CD4-positive, alpha-beta memory T cell (primary cell): Measurements from ENCODE around the gene PPP1CC. TPM values are rescaled to one million over a fixed set of nuclear protein-coding genes. Genes with fewer than 3 reads are reported as not detected.
"Not testable (repeated sequence)": the region's sequence is repeated elsewhere in the genome, so short reads cannot be mapped to it uniquely, and the experiment has no call there.

Experiments used
- CTCF ChIA-PET: fragments of 350-600 bp; sonication (Branson Sonifier 250); formaldehyde crosslinking; loops from one replicate; lab custom pipeline; 2021; ENCODE audit warnings: inconsistent platforms; ENCODE audit not compliant: partially characterized antibody; lab: Charles Lee
- POLR2A ChIA-PET: fragments of 350-600 bp; sonication (Branson Sonifier 250); formaldehyde crosslinking; loops from one replicate; lab custom pipeline; 2021; ENCODE audit not compliant: partially characterized antibody; lab: Charles Lee
- DNase-seq, 5 donors: peaks; one replicate each; pipeline versions ENCODE4 v3.0.0 to v3.0.0-alpha.2; 2020 to 2022; ENCODE audit warnings: mixed read lengths in 1 of 5
- H3K27ac ChIP-seq: one replicate; pipeline ENCODE4 v1.7.0; 2013; ENCODE audit warnings: low read depth, low read length
- H3K27me3 ChIP-seq: 2 replicates; pipeline ENCODE4 v1.7.0; 2013; ENCODE audit warnings: mild to moderate bottlenecking, low read length, moderate library complexity; ENCODE audit not compliant: insufficient read depth
- H3K36me3 ChIP-seq: 2 replicates; pipeline ENCODE4 v1.7.0; 2013; ENCODE audit warnings: mild to moderate bottlenecking, low read length, moderate library complexity; ENCODE audit not compliant: insufficient read depth
- H3K4me1 ChIP-seq: 2 replicates; pipeline ENCODE4 v1.7.0; 2013; ENCODE audit warnings: mild to moderate bottlenecking, low read length, moderate library complexity; ENCODE audit not compliant: insufficient read depth
- H3K4me3 ChIP-seq, 2 donors: one replicate each; pipeline ENCODE4 v1.7.0; 2013; ENCODE audit warnings: low read length in 2 of 2, mild to moderate bottlenecking in 1 of 2
- H3K9me3 ChIP-seq, 2 donors: one replicate each; pipeline ENCODE4 v1.7.0; 2013; ENCODE audit warnings: low read length in 2 of 2, control low read depth in 1 of 2; ENCODE audit not compliant: control insufficient read depth in 1 of 2
- H3K27ac Mint-ChIP-seq, 7 donors: one replicate each; pipeline ENCODE4 v1.8.0; 2020 to 2021; ENCODE audit warnings: mixed read lengths in 7 of 7, mild to moderate bottlenecking in 6 of 7, inconsistent platforms in 3 of 7, moderate library complexity in 3 of 7
- H3K27me3 Mint-ChIP-seq, 2 donors: one replicate each; pipeline ENCODE4 v1.8.0; 2020 to 2021; ENCODE audit warnings: mixed read lengths in 2 of 2
- H3K36me3 Mint-ChIP-seq, 2 donors: one replicate each; pipeline ENCODE4 v1.8.0; 2020 to 2021; ENCODE audit warnings: mixed read lengths in 2 of 2, inconsistent platforms in 1 of 2, mild to moderate bottlenecking in 1 of 2
- H3K4me1 Mint-ChIP-seq, 4 donors: one replicate each; pipeline ENCODE4 v1.8.0; 2020 to 2021; ENCODE audit warnings: mixed read lengths in 4 of 4, mild to moderate bottlenecking in 1 of 4
- H3K4me3 Mint-ChIP-seq, 8 donors: one replicate each; pipeline ENCODE4 v1.8.0; 2020 to 2021; ENCODE audit warnings: mixed read lengths in 8 of 8, mild to moderate bottlenecking in 7 of 8, moderate library complexity in 6 of 8, inconsistent platforms in 3 of 8
- H3K9me3 Mint-ChIP-seq, 8 donors: one replicate each; pipeline ENCODE4 v1.8.0; 2020 to 2021; ENCODE audit warnings: mixed read lengths in 8 of 8, mild to moderate bottlenecking in 5 of 8, inconsistent platforms in 3 of 8, moderate library complexity in 1 of 8
- intact Hi-C: fragments of 100-400 bp; cut with micrococcal nuclease; formaldehyde crosslinking; loops from one replicate; pipeline ENCODE4 v1.15.1; 2023
- polyA plus RNA-seq, 2 donors: library from polyadenylated mRNA; unstranded; fragments of 300-500 nt; fragmentation: Illumina TruSeq; gene quantifications; one replicate each; pipeline ENCODE4 v1.2.3, GENCODE V29; 2021
- total RNA-seq, 2 experiments: library from RNA; stranded (reverse); gene quantifications; one replicate each; pipeline ENCODE4 v1.2.3, GENCODE V29; 2021

Gene PPP1CC
- total and polyA plus RNA-seq, 4 experiments from 2014 or later: 140 to 216 (median 157) TPM

DNA sequence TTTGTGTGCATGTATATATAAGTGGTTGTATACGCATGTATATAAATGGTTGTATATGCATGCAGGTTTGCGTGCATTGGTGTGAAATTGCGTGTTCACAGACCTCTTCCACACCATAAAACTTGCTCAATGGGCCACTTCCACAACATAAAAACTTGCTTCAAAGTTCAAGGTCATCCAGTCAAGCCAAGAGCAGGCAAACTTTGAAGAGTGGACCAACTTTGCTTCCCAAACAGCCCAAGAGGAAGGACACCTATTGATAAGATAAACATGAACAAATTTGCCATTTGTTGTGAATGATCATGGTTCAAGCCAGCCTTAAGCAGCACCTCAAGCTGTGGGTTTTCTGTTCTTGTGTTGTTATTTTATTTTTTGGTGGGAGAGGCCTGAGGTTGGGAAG is 25.2 kb upstream of the PPP1CC start:
- Mint-ChIP-seq H3K4me1 (peaks cover 8 to 16% (median 11%) of the 10 kb centered on the region in 4 donors), H3K36me3 (no peaks in the 10 kb centered on the region), H3K27me3 (no peaks in the 10 kb centered on the region), H3K27ac (no peak overlapping the region), H3K4me3 (no peak overlapping the region), H3K9me3 (no peaks in the 10 kb centered on the region)
- Histone ChIP-seq H3K27ac (no peak overlapping the region), H3K27me3 (no peaks in the 10 kb centered on the region), H3K9me3 (no peaks in the 10 kb centered on the region), H3K4me3 (no peak overlapping the region), H3K4me1 (peaks cover 8% of the 10 kb centered on the region), H3K36me3 (no peaks in the 10 kb centered on the region)
- intact Hi-C loops: no loop called here
- ChIA-PET CTCF (interaction anchor here (1.0 to 1.4 kb wide), 2 partner anchors 9 to 63 kb away, joined by 3 read pairs; no protein-coding TSS in a partner anchor), POLR2A (no interaction called here)
- no peak for DNase-seq

- Mint-ChIP-seq H3K36me3 (no peaks in the 10 kb centered on the region), H3K27ac (no peak overlapping the region)
These were observed 23.8 kb upstream of the PPP1CC start for GRCh38 chr12:110766311-110767154.

DNA sequence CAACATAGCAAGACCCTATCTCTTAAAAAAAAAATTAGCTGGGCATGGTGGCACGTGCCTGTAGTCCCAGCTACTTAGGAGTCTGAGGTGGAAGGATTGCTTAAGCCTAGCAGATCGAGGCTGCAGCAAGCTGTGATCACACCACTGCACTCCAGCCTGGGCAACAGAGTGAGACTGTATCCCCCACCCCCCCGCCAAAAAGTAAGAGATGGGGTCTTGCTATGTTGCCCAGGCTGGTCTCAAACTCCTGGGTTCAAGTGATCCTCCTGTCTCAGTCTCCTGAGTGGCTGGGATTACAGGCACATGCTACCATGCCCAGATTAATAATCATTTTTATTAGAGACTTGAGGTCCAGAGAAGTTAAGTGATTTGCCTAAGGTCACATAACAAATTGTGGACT is 22.9 kb upstream of the PPP1CC start:
- POLR2A ChIA-PET, H3K4me3 Mint-ChIP-seq, H3K4me1 ChIP-seq, H3K27me3 Mint-ChIP-seq, H3K27ac Mint-ChIP-seq, H3K4me1 Mint-ChIP-seq, DNase-seq, H3K36me3 Mint-ChIP-seq, intact Hi-C loops, H3K9me3 ChIP-seq, H3K27ac ChIP-seq, H3K9me3 Mint-ChIP-seq, H3K36me3 ChIP-seq, H3K27me3 ChIP-seq, H3K4me3 ChIP-seq: not testable (repeated sequence)
- CTCF ChIA-PET: interaction anchor here (0.7 to 1.3 kb wide), 2 partner anchors 10 to 48 kb away, joined by 3 to 6 read pairs; no protein-coding TSS in a partner anchor

More at GRCh38 chr12:110766311-110767154, 23.8 kb upstream of the PPP1CC start:
- H3K27me3 Mint-ChIP-seq: no peaks in the 10 kb centered on the region
- H3K9me3 ChIP-seq: no peaks in the 10 kb centered on the region
- no peak overlapping the region for H3K4me3 ChIP-seq
- H3K4me3 Mint-ChIP-seq: no peak overlapping the region
- POLR2A ChIA-PET: no interaction called here
- intact Hi-C loops: no loop called here
- no peaks in the 10 kb centered on the region for H3K9me3 Mint-ChIP-seq
- CTCF ChIA-PET: interaction anchor here (1.3 kb wide), 1 partner anchor 9 kb away, joined by 6 read pairs; no protein-coding TSS in a partner anchor
- H3K4me1 ChIP-seq: no peaks in the 10 kb centered on the region
- no peak overlapping the region for H3K27ac ChIP-seq
- no peak for DNase-seq
- no peaks in the 10 kb centered on the region for H3K36me3 ChIP-seq
- no peaks in the 10 kb centered on the region for H3K27me3 ChIP-seq
- peaks cover 1 to 4% (median 2%) of the 10 kb centered on the region in 4 donors for H3K4me1 Mint-ChIP-seq

GRCh38 chr12:110765111-110765510 is 22.4 kb upstream of the PPP1CC start:
- CTCF ChIA-PET: interaction anchor here (0.7 to 1.3 kb wide), 2 partner anchors 11 to 48 kb away, joined by 3 to 6 read pairs; no protein-coding TSS in a partner anchor
- Histone ChIP-seq H3K36me3 (no peaks in the 10 kb centered on the region), H3K9me3 (no peaks in the 10 kb centered on the region), H3K4me1 (no peaks in the 10 kb centered on the region), H3K27me3 (no peaks in the 10 kb centered on the region), H3K27ac (no peak overlapping the region), H3K4me3 (no peak overlapping the region)
- H3K4me1 Mint-ChIP-seq: peaks cover 0 to 2% (median 0%) of the 10 kb centered on the region in 4 donors
- H3K9me3 Mint-ChIP-seq: no peaks in the 10 kb centered on the region
- POLR2A ChIA-PET: no interaction called here
- DNase-seq: no peak
- H3K36me3 Mint-ChIP-seq: no peaks in the 10 kb centered on the region
- no peaks in the 10 kb centered on the region for H3K27me3 Mint-ChIP-seq
- intact Hi-C loops: no loop called here
- H3K4me3 Mint-ChIP-seq: no peak overlapping the region
- H3K27ac Mint-ChIP-seq: no peak overlapping the region

- DNase-seq: no peak
- no peaks in the 10 kb centered on the region for H3K36me3 Mint-ChIP-seq
- no peak overlapping the region for H3K4me3 Mint-ChIP-seq
- H3K9me3 Mint-ChIP-seq: no peaks in the 10 kb centered on the region
- H3K4me3 ChIP-seq: no peak overlapping the region
- peaks cover 0 to 2% (median 0%) of the 10 kb centered on the region in 4 donors for H3K4me1 Mint-ChIP-seq
- no peaks in the 10 kb centered on the region for H3K27me3 ChIP-seq
- H3K27me3 Mint-ChIP-seq: no peaks in the 10 kb centered on the region
- peak overlapping the region in 1 of 7 donors; percentile 30 for H3K27ac Mint-ChIP-seq
- ChIA-PET POLR2A (no interaction called here), CTCF (no interaction called here)
- intact Hi-C loops: no loop called here
- no peaks in the 10 kb centered on the region for H3K4me1 ChIP-seq
- H3K27ac ChIP-seq: no peak overlapping the region
- no peaks in the 10 kb centered on the region for H3K36me3 ChIP-seq
- no peaks in the 10 kb centered on the region for H3K9me3 ChIP-seq
These were observed 20.9 kb upstream of the PPP1CC start for GRCh38 chr12:110763583-110763982.

DNA sequence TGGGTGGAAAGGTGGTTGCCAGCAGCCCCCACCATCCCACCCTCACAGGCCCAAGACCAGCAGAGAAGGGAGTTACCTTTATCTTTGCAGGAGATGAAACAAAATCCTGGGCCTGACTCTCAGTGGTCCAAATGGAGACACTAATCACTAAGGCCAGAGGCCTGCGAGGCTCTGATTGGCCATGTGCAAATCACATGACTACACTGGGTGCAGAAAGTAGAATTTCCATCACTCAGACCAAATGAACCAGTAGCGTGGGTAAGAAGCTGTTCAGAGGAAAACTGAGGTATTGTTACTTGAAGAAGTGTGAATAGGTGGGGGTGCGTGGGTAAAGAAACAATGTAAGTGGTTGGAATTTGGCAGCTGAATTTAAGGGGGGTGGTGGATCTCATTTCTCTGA is 20.2 kb upstream of the PPP1CC start:
- Histone ChIP-seq H3K4me3 (no peak overlapping the region), H3K27ac (no peak overlapping the region), H3K4me1 (no peaks in the 10 kb centered on the region), H3K36me3 (no peaks in the 10 kb centered on the region), H3K27me3 (no peaks in the 10 kb centered on the region), H3K9me3 (no peaks in the 10 kb centered on the region)
- intact Hi-C loops: no loop called here
- no peaks in the 10 kb centered on the region for H3K27me3 Mint-ChIP-seq
- no peak for DNase-seq
- H3K4me1 Mint-ChIP-seq: peaks cover 0 to 2% (median 0%) of the 10 kb centered on the region in 4 donors
- POLR2A ChIA-PET: no interaction called here
- CTCF ChIA-PET: no interaction called here
- H3K9me3 Mint-ChIP-seq: no peaks in the 10 kb centered on the region
- no peaks in the 10 kb centered on the region for H3K36me3 Mint-ChIP-seq
- H3K27ac Mint-ChIP-seq: no peak overlapping the region
- no peak overlapping the region for H3K4me3 Mint-ChIP-seq

- POLR2A ChIA-PET: no interaction called here
These were observed 17.5 kb upstream of the PPP1CC start for GRCh38 chr12:110760204-110760609.

More at GRCh38 chr12:110760204-110760609, 17.5 kb upstream of the PPP1CC start:
- H3K36me3 ChIP-seq: no peaks in the 10 kb centered on the region
- H3K4me3 ChIP-seq: no peak overlapping the region
- Mint-ChIP-seq H3K36me3 (no peaks in the 10 kb centered on the region), H3K27ac (no peak overlapping the region), H3K4me3 (no peak overlapping the region), H3K9me3 (no peaks in the 10 kb centered on the region), H3K4me1 (peaks cover 0 to 2% (median 0%) of the 10 kb centered on the region in 4 donors), H3K27me3 (no peaks in the 10 kb centered on the region)
- H3K27ac ChIP-seq: no peak overlapping the region
- H3K4me1 ChIP-seq: no peaks in the 10 kb centered on the region
- no peaks in the 10 kb centered on the region for H3K27me3 ChIP-seq
- DNase-seq: no peak
- CTCF ChIA-PET: no interaction called here
- intact Hi-C loops: no loop called here
- no peaks in the 10 kb centered on the region for H3K9me3 ChIP-seq
